H1 (cell line): Measurements from ENCODE around the gene CHN2.

ENCODE experiments used
- CTBP2 ChIP-seq: IDR thresholded peaks from 2 replicates; pipeline ENCODE4 v1.7.0; 2011; ENCODE audit warnings: borderline replicate concordance, mild to moderate bottlenecking, moderate library complexity, mixed read lengths, low read length; ENCODE audit not compliant: insufficient read depth, insufficient read length
- CTCF ChIP-seq, 3 experiments: IDR thresholded peaks; 1 replicate in 2 of 3; 2 replicates in 1 of 3; pipeline versions ENCODE4 v1.5.1 to v1.6.1; 2011; ENCODE audit warnings: low read length in 3 of 3, mild to moderate bottlenecking in 3 of 3, inconsistent platforms in 2 of 3, low read depth in 1 of 3, moderate library complexity in 1 of 3; ENCODE audit not compliant: insufficient read depth in 1 of 3; ENCODE audit errors: control extremely low read depth in 1 of 3
- HDAC6 ChIP-seq: IDR thresholded peaks from one replicate; pipeline ENCODE4 v1.7.1; 2012; ENCODE audit warnings: low read depth, mild to moderate bottlenecking, inconsistent platforms, low read length, moderate library complexity
- POLR2A ChIP-seq, 2 experiments: IDR thresholded peaks; 1 replicate in 1 of 2; 2 replicates in 1 of 2; pipeline ENCODE4 v1.6.1; 2011; ENCODE audit warnings: low read depth in 2 of 2, low read length in 2 of 2, mild to moderate bottlenecking in 2 of 2; ENCODE audit errors: control extremely low read depth in 1 of 2
- SRF ChIP-seq: IDR thresholded peaks from 2 replicates; pipeline ENCODE4 v1.6.1; 2011; ENCODE audit warnings: mild to moderate bottlenecking, low read depth, low read length, moderate library complexity
- SUZ12 ChIP-seq: fragments of 200-600 bp; sonication (generic); IDR thresholded peaks from 2 replicates; pipeline ENCODE4 v1.6.1; 2012; ENCODE audit warnings: mild to moderate bottlenecking, inconsistent platforms, low read length, moderate library complexity, mixed read lengths

GRCh38 chr7:29163854-29164253 is 30.7 kb upstream of the CHN2 start:
- TF ChIP-seq HDAC6 (no peak), CTCF (IDR thresholded peaks at IDR 0.05; ENCODE audit: control extremely low read depth in 1 of 3, insufficient read depth in 1 of 3, low read depth in 1 of 3, low read length in 3 of 3) (no peak), SUZ12 (no peak), CTBP2 (no peak), SRF (no peak), POLR2A (IDR thresholded peaks at IDR 0.05; ENCODE audit: control extremely low read depth in 1 of 2, low read depth in 2 of 2, low read length in 2 of 2) (no peak)
